Small intestine (tissue), 7 donors: ENCODE data around the gene ATXN3L. TPM values are rescaled to one million over a fixed set of nuclear protein-coding genes. Genes with fewer than 3 reads are reported as not detected.
A peak's percentile ranks its signal among the peaks of the same experiment; 100 is the strongest.

ENCODE experiments used
- DNase-seq, 2 donors: peaks; one replicate each; pipeline versions ENCODE4 v3.0.0 to v3.0.0-alpha.2; 2013
- FAIRE-seq: peaks from 2 replicates; lab custom pipeline; 2012; peaks lifted over from hg19 to GRCh38; lab: Jason Lieb, UNC
- H3K27ac ChIP-seq, 3 donors: one replicate each; pipeline ENCODE4 v1.5.1; 2013; ENCODE audit warnings: low read length in 2 of 3, mild to moderate bottlenecking in 2 of 3, control low read depth in 1 of 3, inconsistent platforms in 1 of 3, low read depth in 1 of 3, moderate library complexity in 1 of 3
- H3K27me3 ChIP-seq, 3 donors: one replicate each; pipeline ENCODE4 v1.6.1; 2013; ENCODE audit warnings: low read length in 3 of 3, inconsistent platforms in 1 of 3; ENCODE audit not compliant: control insufficient read depth in 3 of 3, insufficient read depth in 3 of 3
- H3K36me3 ChIP-seq, 3 donors: one replicate each; pipeline ENCODE4 v1.6.1; 2013; ENCODE audit warnings: low read length in 3 of 3, inconsistent platforms in 1 of 3, low read depth in 1 of 3, mild to moderate bottlenecking in 1 of 3, moderate library complexity in 1 of 3; ENCODE audit not compliant: control insufficient read depth in 3 of 3, insufficient read depth in 2 of 3
- H3K4me1 ChIP-seq, 3 donors: one replicate each; pipeline ENCODE4 v1.6.1; 2013; ENCODE audit warnings: low read length in 2 of 3, inconsistent platforms in 1 of 3, low read depth in 1 of 3, mild to moderate bottlenecking in 1 of 3, moderate library complexity in 1 of 3; ENCODE audit not compliant: control insufficient read depth in 3 of 3, insufficient read depth in 2 of 3
- H3K4me3 ChIP-seq, 3 donors: one replicate each; pipeline ENCODE4 v1.5.1; 2013; ENCODE audit warnings: low read length in 3 of 3, control low read depth in 1 of 3, inconsistent platforms in 1 of 3, low read depth in 1 of 3, mild to moderate bottlenecking in 1 of 3, moderate library complexity in 1 of 3
- H3K9me3 ChIP-seq, 2 donors: one replicate each; pipeline ENCODE4 v1.6.1; 2013; ENCODE audit warnings: low read depth in 1 of 2, low read length in 1 of 2; ENCODE audit not compliant: control insufficient read depth in 2 of 2, insufficient read depth in 1 of 2
- WGBS, 3 donors: extraction: QIAGEN DNeasy Blood & Tissue Kit; methylation state at CpG; one replicate each; pipeline ENCODE4 v1.1.7; 2013; 5-methylcytosine and 5-hydroxymethylcytosine counted together
- polyA plus RNA-seq, 4 donors: library from polyadenylated mRNA; stranded (reverse) in 3 of 4; unstranded in 1 of 4; fragments of 200-250 nt in 3 of 4; fragments of 120-200 nt in 1 of 4; gene quantifications; one replicate each; pipeline versions ENCODE4 v1.2.1 to v1.2.3, GENCODE V29; 2013
- donor health status: healthy with polysubstance abuse.
- donor health status: control.
- donor health status: control.
- donor health status: Bipolar disorder and iron deficiency.
- donor health status: healthy.

Gene ATXN3L
- polyA plus RNA-seq, 4 donors = not detected

GRCh38 chrX:13346646-13347045 lies 26.8 kb upstream of the ATXN3L start:
- DNase-seq (no peak), FAIRE-seq (no peak)
- Histone ChIP-seq H3K4me3 (no peak overlapping the region), H3K27me3 (no peaks in the 10 kb centered on the region), H3K9me3 (no peaks in the 10 kb centered on the region), H3K4me1 (no peaks in the 10 kb centered on the region), H3K27ac (no peak overlapping the region), H3K36me3 (no peaks in the 10 kb centered on the region)
- WGBS, 3 donors = 56 to 76% (median 56%) methylated on average over 2 of the region's 2 CpGs

- 76 to 95% (median 88%) methylated on average over 2 of the region's 2 CpGs for WGBS, 3 donors
- H3K36me3 ChIP-seq = no peaks in the 10 kb centered on the region
- no peak for DNase-seq
- no peaks in the 10 kb centered on the region for H3K4me1 ChIP-seq
- H3K9me3 ChIP-seq = no peaks in the 10 kb centered on the region
- no peak overlapping the region for H3K4me3 ChIP-seq
- FAIRE-seq = no peak
- no peaks in the 10 kb centered on the region for H3K27me3 ChIP-seq
- no peak overlapping the region for H3K27ac ChIP-seq
Observed at GRCh38 chrX:13345438-13345837, 25.6 kb upstream of the ATXN3L start.

GRCh38 chrX:13345037-13345436 lies 25.2 kb upstream of the ATXN3L start:
- 83 to 90% (median 84%) methylated on average over 4 of the region's 4 CpGs for WGBS, 3 donors
- H3K9me3 ChIP-seq = no peaks in the 10 kb centered on the region
- H3K27me3 ChIP-seq = no peaks in the 10 kb centered on the region
- DNase-seq (no peak), FAIRE-seq (no peak)
- H3K4me3 ChIP-seq = no peak overlapping the region
- H3K27ac ChIP-seq = no peak overlapping the region
- no peaks in the 10 kb centered on the region for H3K4me1 ChIP-seq
- no peaks in the 10 kb centered on the region for H3K36me3 ChIP-seq

GRCh38 chrX:13341491-13342101 lies 21.7 kb upstream of the ATXN3L start:
- Histone ChIP-seq H3K36me3 (no peaks in the 10 kb centered on the region), H3K4me3 (no peak overlapping the region), H3K4me1 (no peaks in the 10 kb centered on the region), H3K27me3 (no peaks in the 10 kb centered on the region), H3K9me3 (no peaks in the 10 kb centered on the region), H3K27ac (no peak overlapping the region)
- WGBS, 3 donors = 85 to 90% (median 87%) methylated on average over 3 of the region's 3 CpGs
- no peak for DNase-seq
- no peak for FAIRE-seq

- H3K4me1 ChIP-seq = no peaks in the 10 kb centered on the region
- no peaks in the 10 kb centered on the region for H3K36me3 ChIP-seq
- no peak overlapping the region for H3K4me3 ChIP-seq
- H3K9me3 ChIP-seq = no peaks in the 10 kb centered on the region
- DNase-seq = no peak
- H3K27ac ChIP-seq = no peak overlapping the region
- H3K27me3 ChIP-seq = no peaks in the 10 kb centered on the region
- FAIRE-seq = no peak
- WGBS, 3 donors = 76 to 85% (median 84%) methylated on average over 6 to 10 of the region's 10 CpGs
Observed at GRCh38 chrX:13340182-13340791, 20.4 kb upstream of the ATXN3L start.

- 28 to 73% (median 46%) methylated on average over 3 of the region's 3 CpGs for WGBS, 3 donors
- Histone ChIP-seq H3K4me3 (no peak overlapping the region), H3K4me1 (no peaks in the 10 kb centered on the region), H3K27ac (no peak overlapping the region), H3K36me3 (no peaks in the 10 kb centered on the region), H3K27me3 (no peaks in the 10 kb centered on the region), H3K9me3 (no peaks in the 10 kb centered on the region)
- FAIRE-seq = no peak
- peak; percentile 2 to 53 for DNase-seq
Observed at GRCh38 chrX:13339607-13340006, 19.8 kb upstream of the ATXN3L start.

- WGBS, 3 donors = 43 to 69% (median 45%) methylated on average over 3 of the region's 3 CpGs
- DNase-seq = no peak
- Histone ChIP-seq H3K27ac (no peak overlapping the region), H3K36me3 (no peaks in the 10 kb centered on the region), H3K9me3 (no peaks in the 10 kb centered on the region), H3K4me3 (no peak overlapping the region), H3K27me3 (no peaks in the 10 kb centered on the region), H3K4me1 (no peaks in the 10 kb centered on the region)
- FAIRE-seq = no peak
Observed at GRCh38 chrX:13338996-13339515, 19.2 kb upstream of the ATXN3L start.

GRCh38 chrX:13334491-13334890 lies 14.6 kb upstream of the ATXN3L start:
- FAIRE-seq (no peak), DNase-seq (no peak)
- no peaks in the 10 kb centered on the region for H3K9me3 ChIP-seq
- no peaks in the 10 kb centered on the region for H3K4me1 ChIP-seq
- H3K36me3 ChIP-seq = no peaks in the 10 kb centered on the region
- H3K27me3 ChIP-seq = no peaks in the 10 kb centered on the region
- WGBS, 3 donors = 80 to 90% (median 89%) methylated on average over 6 of the region's 6 CpGs
- no peak overlapping the region for H3K4me3 ChIP-seq
- no peak overlapping the region for H3K27ac ChIP-seq
